ENCODE results near the gene GOLGA8N.

DNA sequence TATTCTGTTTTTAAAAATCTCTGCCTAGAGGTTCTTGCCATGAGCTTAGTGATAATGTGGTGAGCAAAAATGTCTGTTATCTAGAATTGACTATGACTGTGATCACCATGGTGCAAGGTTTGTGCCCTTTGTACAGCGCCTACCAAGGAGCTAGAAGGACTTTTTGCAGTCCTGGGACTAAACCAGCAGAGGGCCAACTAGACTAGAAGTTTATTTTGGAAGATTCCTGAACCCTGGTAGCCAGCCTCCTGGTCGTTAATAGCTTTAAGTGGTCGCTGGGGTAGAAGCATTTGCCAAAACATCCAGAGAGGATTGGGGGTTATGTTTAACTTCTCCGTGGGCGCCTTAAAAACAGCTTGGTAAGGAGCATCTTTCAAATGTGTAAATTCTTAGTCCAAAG lies 56.1 kb downstream of the GOLGA8N start:
- TF ChIP-seq POLR2A (IDR thresholded peaks at IDR 0.05; ENCODE audit: extremely low read depth, insufficient read length): no peak
- TF ChIP-seq, protein P1, sequence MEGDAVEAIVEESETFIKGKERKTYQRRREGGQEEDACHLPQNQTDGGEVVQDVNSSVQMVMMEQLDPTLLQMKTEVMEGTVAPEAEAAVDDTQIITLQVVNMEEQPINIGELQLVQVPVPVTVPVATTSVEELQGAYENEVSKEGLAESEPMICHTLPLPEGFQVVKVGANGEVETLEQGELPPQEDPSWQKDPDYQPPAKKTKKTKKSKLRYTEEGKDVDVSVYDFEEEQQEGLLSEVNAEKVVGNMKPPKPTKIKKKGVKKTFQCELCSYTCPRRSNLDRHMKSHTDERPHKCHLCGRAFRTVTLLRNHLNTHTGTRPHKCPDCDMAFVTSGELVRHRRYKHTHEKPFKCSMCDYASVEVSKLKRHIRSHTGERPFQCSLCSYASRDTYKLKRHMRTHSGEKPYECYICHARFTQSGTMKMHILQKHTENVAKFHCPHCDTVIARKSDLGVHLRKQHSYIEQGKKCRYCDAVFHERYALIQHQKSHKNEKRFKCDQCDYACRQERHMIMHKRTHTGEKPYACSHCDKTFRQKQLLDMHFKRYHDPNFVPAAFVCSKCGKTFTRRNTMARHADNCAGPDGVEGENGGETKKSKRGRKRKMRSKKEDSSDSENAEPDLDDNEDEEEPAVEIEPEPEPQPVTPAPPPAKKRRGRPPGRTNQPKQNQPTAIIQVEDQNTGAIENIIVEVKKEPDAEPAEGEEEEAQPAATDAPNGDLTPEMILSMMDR (IDR thresholded peaks at IDR 0.05; ENCODE audit: low read depth, low read length): peak; percentile 25
- no peak for TF ChIP-seq MYC (IDR thresholded peaks at IDR 0.05; ENCODE audit: low read depth, low read length)
